Nephron (organoid): ENCODE measurements around the gene ACAP3.

Experiments used
- H3K27ac Mint-ChIP-seq, 3 experiments: 2 replicates each; pipeline ENCODE4 v1.8.0; 2020; ENCODE audit warnings: mixed read lengths in 3 of 3, mild to moderate bottlenecking in 2 of 3, moderate library complexity in 1 of 3
- H3K27me3 Mint-ChIP-seq: 2 replicates; pipeline ENCODE4 v1.8.0; 2021; ENCODE audit warnings: low read depth, mild to moderate bottlenecking, moderate library complexity, mixed read lengths
- H3K36me3 Mint-ChIP-seq: 2 replicates; pipeline ENCODE4 v1.8.0; 2020; ENCODE audit warnings: low read depth, mixed read lengths
- H3K4me1 Mint-ChIP-seq: 2 replicates; pipeline ENCODE4 v1.8.0; 2020; ENCODE audit warnings: mixed read lengths
- H3K4me3 Mint-ChIP-seq, 3 experiments: 2 replicates each; pipeline ENCODE4 v1.8.0; 2020; ENCODE audit warnings: mild to moderate bottlenecking in 3 of 3, mixed read lengths in 3 of 3, moderate library complexity in 2 of 3
- H3K9me3 Mint-ChIP-seq: 2 replicates; pipeline ENCODE4 v1.8.0; 2020; ENCODE audit warnings: mixed read lengths
- CTCF ChIP-seq, 3 experiments: fragments of 200-600 bp; sonication (generic); IDR thresholded peaks; one replicate each; pipeline ENCODE4 v1.5.0; 2021; ENCODE audit warnings: antibody characterized with exemption in 3 of 3; ENCODE audit not compliant: unreplicated experiment in 3 of 3

The ACAP3 gene

GRCh38 chr1:1298861-1299685 is 8.7 kb downstream of the ACAP3 start:
- Mint-ChIP-seq H3K4me3 (no peak overlapping the region), H3K9me3 (no peaks in the 10 kb centered on the region), H3K36me3 (no peaks in the 10 kb centered on the region), H3K27ac (no peak overlapping the region), H3K27me3 (no peaks in the 10 kb centered on the region), H3K4me1 (no peaks in the 10 kb centered on the region)
- no peak for TF ChIP-seq CTCF (IDR thresholded peaks at IDR 0.05; ENCODE audit: unreplicated experiment in 3 of 3)

GRCh38 chr1:1297802-1298424 is 9.8 kb downstream of the ACAP3 start:
- no peak overlapping the region for H3K4me3 Mint-ChIP-seq
- no peak for TF ChIP-seq CTCF (IDR thresholded peaks at IDR 0.05; ENCODE audit: unreplicated experiment in 3 of 3)
- no peaks in the 10 kb centered on the region for H3K27me3 Mint-ChIP-seq
- no peak overlapping the region for H3K27ac Mint-ChIP-seq
- no peaks in the 10 kb centered on the region for H3K36me3 Mint-ChIP-seq
- no peaks in the 10 kb centered on the region for H3K4me1 Mint-ChIP-seq
- no peaks in the 10 kb centered on the region for H3K9me3 Mint-ChIP-seq

- H3K27me3 Mint-ChIP-seq: no peaks in the 10 kb centered on the region
- H3K36me3 Mint-ChIP-seq: no peaks in the 10 kb centered on the region
- no peaks in the 10 kb centered on the region for H3K4me1 Mint-ChIP-seq
- H3K4me3 Mint-ChIP-seq: no peak overlapping the region
- H3K27ac Mint-ChIP-seq: no peak overlapping the region
- no peaks in the 10 kb centered on the region for H3K9me3 Mint-ChIP-seq
- TF ChIP-seq CTCF (IDR thresholded peaks at IDR 0.05; ENCODE audit: unreplicated experiment in 3 of 3): no peak
These were observed 11.4 kb downstream of the ACAP3 start for GRCh38 chr1:1296070-1297061.

- no peak overlapping the region for H3K27ac Mint-ChIP-seq
- no peaks in the 10 kb centered on the region for H3K4me1 Mint-ChIP-seq
- no peaks in the 10 kb centered on the region for H3K36me3 Mint-ChIP-seq
- H3K27me3 Mint-ChIP-seq: no peaks in the 10 kb centered on the region
- no peak overlapping the region for H3K4me3 Mint-ChIP-seq
- H3K9me3 Mint-ChIP-seq: no peaks in the 10 kb centered on the region
- TF ChIP-seq CTCF (IDR thresholded peaks at IDR 0.05; ENCODE audit: unreplicated experiment in 3 of 3): no peak
These were observed 12.4 kb downstream of the ACAP3 start for GRCh38 chr1:1295154-1295923.

- H3K36me3 Mint-ChIP-seq: no peaks in the 10 kb centered on the region
- no peak overlapping the region for H3K4me3 Mint-ChIP-seq
- TF ChIP-seq CTCF (IDR thresholded peaks at IDR 0.05; ENCODE audit: unreplicated experiment in 3 of 3): no peak
- H3K27ac Mint-ChIP-seq: no peak overlapping the region
- H3K27me3 Mint-ChIP-seq: no peaks in the 10 kb centered on the region
- no peaks in the 10 kb centered on the region for H3K4me1 Mint-ChIP-seq
- no peaks in the 10 kb centered on the region for H3K9me3 Mint-ChIP-seq
These were observed 13.4 kb downstream of the ACAP3 start for GRCh38 chr1:1294250-1294890.
